H1 (cell line): ENCODE data around the gene TM9SF2.

ENCODE experiments used
- E2F6 ChIP-seq: IDR thresholded peaks from 2 replicates; pipeline ENCODE4 v1.6.1; 2012; ENCODE audit warnings: inconsistent platforms
- EGR1 ChIP-seq: IDR thresholded peaks from 2 replicates; pipeline ENCODE4 v1.6.1; 2011; ENCODE audit warnings: low read depth, low read length, borderline replicate concordance
- EZH2 ChIP-seq: fragments of 200-600 bp; sonication (generic); IDR thresholded peaks from 2 replicates; pipeline ENCODE4 v1.7.1; 2012; ENCODE audit warnings: low read depth, mild to moderate bottlenecking, moderate library complexity, low read length, inconsistent platforms; ENCODE audit not compliant: severe bottlenecking
- MAX ChIP-seq: IDR thresholded peaks from 2 replicates; pipeline ENCODE4 v1.6.1; 2012; ENCODE audit warnings: inconsistent platforms
- NRF1 ChIP-seq: IDR thresholded peaks from 2 replicates; pipeline ENCODE4 v1.6.1; 2011; ENCODE audit warnings: mild to moderate bottlenecking, low read depth, low read length, improper control_type of control experiment
- POLR2A ChIP-seq, 2 experiments: IDR thresholded peaks; 1 replicate in 1 of 2; 2 replicates in 1 of 2; pipeline ENCODE4 v1.6.1; 2011; ENCODE audit warnings: low read depth in 2 of 2, low read length in 2 of 2, mild to moderate bottlenecking in 2 of 2; ENCODE audit errors: control extremely low read depth in 1 of 2
- RBBP5 ChIP-seq: IDR thresholded peaks from 2 replicates; pipeline ENCODE4 v1.7.1; 2012; ENCODE audit warnings: low read depth, mild to moderate bottlenecking, inconsistent platforms, low read length, moderate library complexity, borderline replicate concordance
- SP1 ChIP-seq: IDR thresholded peaks from 2 replicates; pipeline ENCODE4 v1.6.1; 2011; ENCODE audit warnings: low read depth, low read length
- SP2 ChIP-seq: IDR thresholded peaks from 2 replicates; pipeline ENCODE4 v1.6.1; 2012; ENCODE audit warnings: mild to moderate bottlenecking, low read length, inconsistent platforms
- SUZ12 ChIP-seq: fragments of 200-600 bp; sonication (generic); IDR thresholded peaks from 2 replicates; pipeline ENCODE4 v1.6.1; 2012; ENCODE audit warnings: mild to moderate bottlenecking, inconsistent platforms, low read length, moderate library complexity, mixed read lengths
- YY1 ChIP-seq: IDR thresholded peaks from 2 replicates; pipeline ENCODE4 v1.6.1; 2011; ENCODE audit warnings: low read depth, mild to moderate bottlenecking, low read length
- TF ChIP-seq, protein P1 (sequence below), 3 experiments: IDR thresholded peaks; 1 replicate in 2 of 3; 2 replicates in 1 of 3; pipeline versions ENCODE4 v1.5.1 to v1.6.1; 2011; ENCODE audit warnings: low read length in 3 of 3, mild to moderate bottlenecking in 3 of 3, inconsistent platforms in 2 of 3, low read depth in 1 of 3, moderate library complexity in 1 of 3; ENCODE audit not compliant: insufficient read depth in 1 of 3; ENCODE audit errors: control extremely low read depth in 1 of 3

DNA sequence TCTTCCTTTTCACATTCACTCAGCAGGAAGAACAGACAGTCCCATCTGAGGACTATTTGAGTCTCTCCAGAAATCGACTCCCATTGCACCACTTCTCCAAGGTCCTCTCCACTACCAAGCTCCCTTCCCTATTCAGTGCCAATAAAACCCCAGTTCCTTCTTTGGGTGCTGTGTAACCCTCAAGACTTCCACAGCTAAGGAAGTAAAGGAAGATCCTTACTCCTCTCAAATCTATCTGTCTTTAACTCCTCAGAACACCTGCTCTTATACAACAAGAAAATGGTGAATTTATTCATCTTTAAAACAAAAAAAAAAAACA is 29.2 kb upstream of the TM9SF2 start:
- no peak for TF ChIP-seq SUZ12
- no peak for TF ChIP-seq POLR2A (IDR thresholded peaks at IDR 0.05; ENCODE audit: control extremely low read depth in 1 of 2, low read depth in 2 of 2, low read length in 2 of 2)
- TF ChIP-seq EGR1, result no peak
- TF ChIP-seq NRF1, result no peak
- no peak for TF ChIP-seq E2F6
- TF ChIP-seq RBBP5, result no peak
- no peak for TF ChIP-seq SP1
- TF ChIP-seq EZH2, result no peak
- TF ChIP-seq, protein P1, sequence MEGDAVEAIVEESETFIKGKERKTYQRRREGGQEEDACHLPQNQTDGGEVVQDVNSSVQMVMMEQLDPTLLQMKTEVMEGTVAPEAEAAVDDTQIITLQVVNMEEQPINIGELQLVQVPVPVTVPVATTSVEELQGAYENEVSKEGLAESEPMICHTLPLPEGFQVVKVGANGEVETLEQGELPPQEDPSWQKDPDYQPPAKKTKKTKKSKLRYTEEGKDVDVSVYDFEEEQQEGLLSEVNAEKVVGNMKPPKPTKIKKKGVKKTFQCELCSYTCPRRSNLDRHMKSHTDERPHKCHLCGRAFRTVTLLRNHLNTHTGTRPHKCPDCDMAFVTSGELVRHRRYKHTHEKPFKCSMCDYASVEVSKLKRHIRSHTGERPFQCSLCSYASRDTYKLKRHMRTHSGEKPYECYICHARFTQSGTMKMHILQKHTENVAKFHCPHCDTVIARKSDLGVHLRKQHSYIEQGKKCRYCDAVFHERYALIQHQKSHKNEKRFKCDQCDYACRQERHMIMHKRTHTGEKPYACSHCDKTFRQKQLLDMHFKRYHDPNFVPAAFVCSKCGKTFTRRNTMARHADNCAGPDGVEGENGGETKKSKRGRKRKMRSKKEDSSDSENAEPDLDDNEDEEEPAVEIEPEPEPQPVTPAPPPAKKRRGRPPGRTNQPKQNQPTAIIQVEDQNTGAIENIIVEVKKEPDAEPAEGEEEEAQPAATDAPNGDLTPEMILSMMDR (IDR thresholded peaks at IDR 0.05; ENCODE audit: control extremely low read depth in 1 of 3, insufficient read depth in 1 of 3, low read depth in 1 of 3, low read length in 3 of 3), result no peak
- TF ChIP-seq SP2, result no peak
- TF ChIP-seq YY1, result no peak
- no peak for TF ChIP-seq MAX
